ENCODE results near the gene TUBB4A.

TUBB4A gene

GRCh38 chr19:6521718-6522646, 19.9 kb upstream of the TUBB4A start:
- Histone ChIP-seq H3K27me3 (ENCODE audit: low read depth, low read length) (no peaks in the 10 kb centered on the region), H3K9ac (ENCODE audit: low read length) (peak overlapping the region; percentile 73), H3K27ac (ENCODE audit: low read length) (peak overlapping the region; percentile 93), H3K36me3 (replicated peaks; ENCODE audit: low read depth, low read length) (no peaks in the 10 kb centered on the region), H3K9me3 (ENCODE audit: insufficient read depth, low read length) (no peaks in the 10 kb centered on the region), H3K4me3 (ENCODE audit: low read length) (peak overlapping the region; percentile 75), H4K20me1 (ENCODE audit: insufficient read depth, low read length) (no peaks in the 10 kb centered on the region), H3K79me2 (ENCODE audit: low read length) (no peaks in the 10 kb centered on the region), H2AFZ (ENCODE audit: low read depth, low read length) (peak overlapping the region; percentile 52; the same call in 1 of the 2 replicates), H3K4me2 (ENCODE audit: low read length) (peak overlapping the region; percentile 75), H3K4me1 (ENCODE audit: low read length) (peaks cover 56% of the 10 kb centered on the region)
- no peak for TF ChIP-seq CTCF (IDR thresholded peaks at IDR 0.05; ENCODE audit: low read depth, low read length)
- no peak for TF ChIP-seq EZH2phosphoT487 (IDR thresholded peaks at IDR 0.05; ENCODE audit: low read depth)

- Histone ChIP-seq H4K20me1 (ENCODE audit: insufficient read depth, low read length) (no peaks in the 10 kb centered on the region), H3K9ac (ENCODE audit: low read length) (peak overlapping the region; percentile 29; the same call in 1 of the 2 replicates), H3K79me2 (ENCODE audit: low read length) (no peaks in the 10 kb centered on the region), H3K4me3 (ENCODE audit: low read length) (peak overlapping the region; percentile 8; the same call in 1 of the 2 replicates), H3K4me1 (ENCODE audit: low read length) (peaks cover 52% of the 10 kb centered on the region), H3K36me3 (replicated peaks; ENCODE audit: low read depth, low read length) (no peaks in the 10 kb centered on the region), H3K4me2 (ENCODE audit: low read length) (peak overlapping the region; percentile 65), H3K9me3 (ENCODE audit: insufficient read depth, low read length) (no peaks in the 10 kb centered on the region), H3K27me3 (ENCODE audit: low read depth, low read length) (no peaks in the 10 kb centered on the region), H2AFZ (ENCODE audit: low read depth, low read length) (no peak overlapping the region), H3K27ac (ENCODE audit: low read length) (peak overlapping the region; percentile 80)
- TF ChIP-seq CTCF (IDR thresholded peaks at IDR 0.05; ENCODE audit: low read depth, low read length): no peak
- no peak for TF ChIP-seq EZH2phosphoT487 (IDR thresholded peaks at IDR 0.05; ENCODE audit: low read depth)
Measured at GRCh38 chr19:6519289-6519688, 17.2 kb upstream of the TUBB4A start.

GRCh38 chr19:6518145-6518911, 16.2 kb upstream of the TUBB4A start:
- H3K36me3 ChIP-seq (replicated peaks; ENCODE audit: low read depth, low read length): no peaks in the 10 kb centered on the region
- peak overlapping the region; percentile 80 for H3K27ac ChIP-seq (ENCODE audit: low read length)
- peak overlapping the region; percentile 77 for H3K9ac ChIP-seq (ENCODE audit: low read length)
- peak overlapping the region; percentile 65 for H3K4me2 ChIP-seq (ENCODE audit: low read length)
- peaks cover 52% of the 10 kb centered on the region for H3K4me1 ChIP-seq (ENCODE audit: low read length)
- H4K20me1 ChIP-seq (ENCODE audit: insufficient read depth, low read length): no peaks in the 10 kb centered on the region
- no peaks in the 10 kb centered on the region for H3K9me3 ChIP-seq (ENCODE audit: insufficient read depth, low read length)
- TF ChIP-seq CTCF (IDR thresholded peaks at IDR 0.05; ENCODE audit: low read depth, low read length) (no peak), EZH2phosphoT487 (IDR thresholded peaks at IDR 0.05; ENCODE audit: low read depth) (no peak)
- no peaks in the 10 kb centered on the region for H3K27me3 ChIP-seq (ENCODE audit: low read depth, low read length)
- no peaks in the 10 kb centered on the region for H3K79me2 ChIP-seq (ENCODE audit: low read length)
- H3K4me3 ChIP-seq (ENCODE audit: low read length): peak overlapping the region; percentile 80
- H2AFZ ChIP-seq (ENCODE audit: low read depth, low read length): no peak overlapping the region
